Neural crest cell (in vitro differentiated cells): ENCODE data around the gene NT5C. TPM values are rescaled to one million over a fixed set of nuclear protein-coding genes. Genes with fewer than 3 reads are reported as not detected.

Experiments
- DNase-seq: peaks from one replicate; pipeline ENCODE4 v3.0.0; 2021; ENCODE audit warnings: low read depth, mixed read lengths, low spot score
- H3K27ac Mint-ChIP-seq: one replicate; pipeline ENCODE4 v1.8.0; 2021; ENCODE audit warnings: mild to moderate bottlenecking, mixed read lengths; ENCODE audit not compliant: unreplicated experiment
- H3K27me3 Mint-ChIP-seq: 2 replicates; pipeline ENCODE4 v1.8.0; 2021; ENCODE audit warnings: low read depth, mild to moderate bottlenecking, mixed read lengths
- H3K36me3 Mint-ChIP-seq: 2 replicates; pipeline ENCODE4 v1.8.0; 2021; ENCODE audit warnings: low read depth, mild to moderate bottlenecking, mixed read lengths
- H3K4me1 Mint-ChIP-seq: 2 replicates; pipeline ENCODE4 v1.8.0; 2021; ENCODE audit warnings: mixed read lengths
- H3K4me3 Mint-ChIP-seq: one replicate; pipeline ENCODE4 v1.8.0; 2021; ENCODE audit warnings: mild to moderate bottlenecking, mixed read lengths
- H3K9me3 Mint-ChIP-seq: 2 replicates; pipeline ENCODE4 v1.8.0; 2021; ENCODE audit warnings: mixed read lengths
- total RNA-seq: library from RNA; stranded (reverse); gene quantifications from 2 replicates; pipeline ENCODE4 v1.2.1, GENCODE V29; 2021
- TF ChIP-seq, protein P1 (sequence below): fragments of 200-600 bp; sonication (generic); conservative IDR thresholded peaks from 2 replicates; pipeline ENCODE4 v1.5.0; 2021; ENCODE audit warnings: antibody characterized with exemption, mild to moderate bottlenecking

NT5C gene
- total RNA-seq, 1 donor from 2014 or later: 70.2 TPM

DNA sequence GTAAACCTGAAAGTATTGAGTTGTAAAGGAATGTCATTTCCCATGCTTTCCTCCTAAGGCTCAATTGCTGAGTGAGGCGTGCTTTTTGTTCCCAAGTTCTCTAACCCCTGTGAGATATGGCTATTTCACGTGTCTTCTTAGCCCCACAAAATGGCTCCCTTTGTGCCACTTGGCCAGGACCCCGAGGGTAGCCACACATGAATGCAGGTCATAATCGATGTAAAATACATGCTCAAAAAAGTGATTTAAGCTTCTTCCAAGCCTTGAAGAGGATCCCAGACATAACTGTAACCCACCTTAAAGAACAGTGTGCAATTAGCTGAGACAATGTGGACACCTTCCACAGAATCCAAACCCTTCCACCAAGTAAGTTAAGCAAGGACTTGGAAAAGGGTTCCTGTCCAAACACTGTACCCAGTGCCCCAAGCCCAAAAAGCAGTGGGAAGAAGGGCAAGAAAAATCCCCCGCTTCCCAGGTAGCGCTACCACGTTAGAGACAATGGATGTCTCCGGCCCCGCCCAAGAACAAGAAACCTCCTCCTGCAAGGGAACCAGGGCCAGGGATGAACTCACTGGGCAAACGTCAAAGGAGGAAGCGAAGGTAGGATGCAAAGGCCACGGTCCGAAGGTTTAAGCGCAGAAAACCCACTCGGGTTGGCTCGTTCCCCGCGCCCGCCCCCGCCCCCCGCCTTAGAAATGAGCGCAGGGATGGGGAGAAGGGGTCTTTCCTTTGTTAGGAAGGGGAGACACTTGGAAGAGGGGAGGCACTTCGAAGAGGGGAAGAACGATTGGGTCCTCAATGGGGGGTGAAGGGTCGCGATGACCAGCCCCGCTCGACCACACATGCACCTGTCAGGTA lies 21.6 kb upstream of the NT5C start:
- Mint-ChIP-seq H3K27ac (peak overlapping the region; percentile 99), H3K4me3 (peak overlapping the region; percentile 96), H3K27me3 (peaks cover 14% of the 10 kb centered on the region), H3K4me1 (peaks cover 29% of the 10 kb centered on the region), H3K36me3 (peaks cover 17% of the 10 kb centered on the region), H3K9me3 (no peaks in the 10 kb centered on the region)
- DNase-seq: peak; percentile 22
- TF ChIP-seq, protein P1, sequence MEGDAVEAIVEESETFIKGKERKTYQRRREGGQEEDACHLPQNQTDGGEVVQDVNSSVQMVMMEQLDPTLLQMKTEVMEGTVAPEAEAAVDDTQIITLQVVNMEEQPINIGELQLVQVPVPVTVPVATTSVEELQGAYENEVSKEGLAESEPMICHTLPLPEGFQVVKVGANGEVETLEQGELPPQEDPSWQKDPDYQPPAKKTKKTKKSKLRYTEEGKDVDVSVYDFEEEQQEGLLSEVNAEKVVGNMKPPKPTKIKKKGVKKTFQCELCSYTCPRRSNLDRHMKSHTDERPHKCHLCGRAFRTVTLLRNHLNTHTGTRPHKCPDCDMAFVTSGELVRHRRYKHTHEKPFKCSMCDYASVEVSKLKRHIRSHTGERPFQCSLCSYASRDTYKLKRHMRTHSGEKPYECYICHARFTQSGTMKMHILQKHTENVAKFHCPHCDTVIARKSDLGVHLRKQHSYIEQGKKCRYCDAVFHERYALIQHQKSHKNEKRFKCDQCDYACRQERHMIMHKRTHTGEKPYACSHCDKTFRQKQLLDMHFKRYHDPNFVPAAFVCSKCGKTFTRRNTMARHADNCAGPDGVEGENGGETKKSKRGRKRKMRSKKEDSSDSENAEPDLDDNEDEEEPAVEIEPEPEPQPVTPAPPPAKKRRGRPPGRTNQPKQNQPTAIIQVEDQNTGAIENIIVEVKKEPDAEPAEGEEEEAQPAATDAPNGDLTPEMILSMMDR: no peak

DNA sequence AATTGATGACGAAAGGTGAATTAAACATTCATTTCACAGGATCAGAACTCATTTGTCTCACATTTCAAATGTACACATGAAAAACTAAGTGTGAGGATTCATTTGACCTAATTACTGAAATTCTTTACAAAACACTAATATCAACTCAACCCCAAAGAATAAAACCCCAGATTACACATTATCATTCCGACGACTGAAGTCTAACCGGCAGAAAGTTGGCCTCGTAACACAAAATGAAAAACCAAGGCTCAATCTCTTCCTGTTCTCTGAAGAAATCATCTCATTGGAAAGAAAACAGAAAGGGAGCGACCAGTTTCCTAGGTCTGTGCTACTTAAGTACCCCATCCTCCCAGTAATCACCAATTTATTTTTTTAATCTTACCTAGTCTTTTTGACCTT lies 21.0 kb upstream of the NT5C start:
- TF ChIP-seq, protein P1: no peak
- H3K9me3 Mint-ChIP-seq: no peaks in the 10 kb centered on the region

DNA sequence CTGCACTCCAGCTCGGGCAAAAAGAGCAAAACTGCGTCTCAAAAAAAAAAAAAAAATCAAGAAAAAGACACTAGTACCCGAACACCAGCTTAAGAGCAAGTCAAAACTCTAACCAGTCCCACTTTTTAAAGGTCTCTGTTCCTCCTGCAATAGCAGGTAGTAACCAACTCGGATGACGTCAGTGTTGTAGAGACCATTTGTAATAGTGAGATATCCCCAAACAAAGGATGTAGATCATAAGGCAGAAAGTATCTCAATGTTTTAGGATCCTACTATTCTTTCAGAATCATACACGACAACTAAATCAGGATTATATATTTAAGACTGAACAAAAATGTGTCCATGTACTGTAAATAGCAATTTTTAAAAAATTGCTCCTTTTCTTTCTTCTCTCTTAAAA lies 20.4 kb upstream of the NT5C start:
- TF ChIP-seq, protein P1: no peak
- Mint-ChIP-seq H3K36me3 (peaks cover 23% of the 10 kb centered on the region), H3K4me1 (peaks cover 29% of the 10 kb centered on the region), H3K27me3 (peaks cover 13% of the 10 kb centered on the region), H3K27ac (peak overlapping the region; percentile 99), H3K4me3 (peak overlapping the region; percentile 96), H3K9me3 (no peaks in the 10 kb centered on the region)
- no peak for DNase-seq

More for the DNA sequence above, 21.0 kb upstream of the NT5C start:
- H3K4me3 Mint-ChIP-seq: peak overlapping the region; percentile 96
- peaks cover 29% of the 10 kb centered on the region for H3K4me1 Mint-ChIP-seq
- peaks cover 14% of the 10 kb centered on the region for H3K27me3 Mint-ChIP-seq
- DNase-seq: no peak
- H3K27ac Mint-ChIP-seq: peak overlapping the region; percentile 99
- H3K36me3 Mint-ChIP-seq: peaks cover 20% of the 10 kb centered on the region

DNA sequence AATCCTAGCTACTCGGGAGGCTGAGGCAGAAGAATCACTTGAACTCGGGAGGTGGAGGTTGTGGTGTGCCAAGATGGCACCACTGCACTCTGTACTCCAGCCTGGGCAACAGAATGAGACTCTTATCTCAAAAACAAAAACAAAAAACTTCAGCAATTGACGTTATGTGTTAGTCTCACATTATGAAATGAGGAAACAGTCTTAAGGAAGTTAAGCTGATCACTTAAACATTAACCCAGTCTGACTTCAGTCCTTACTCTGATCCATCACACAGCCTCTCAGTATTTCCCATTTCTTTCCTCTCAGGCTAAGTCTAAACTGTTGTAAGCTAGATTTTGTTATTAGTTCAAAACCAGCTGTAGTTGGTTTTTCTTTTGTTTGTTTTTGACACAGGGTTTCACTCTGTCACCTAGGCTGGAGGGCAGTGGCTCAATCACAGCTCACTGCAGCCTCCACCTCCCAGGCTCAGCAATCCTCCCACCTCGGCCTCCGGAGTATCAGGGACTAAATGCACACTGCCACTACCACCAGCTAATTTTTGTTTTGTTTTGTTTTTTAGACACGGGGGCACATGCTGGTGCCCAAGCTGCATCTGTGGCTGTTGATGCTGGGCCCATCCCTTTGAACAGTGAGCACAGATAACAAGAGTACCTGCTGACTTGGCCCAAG lies 16.5 kb upstream of the NT5C start:
- no peak for DNase-seq
- Mint-ChIP-seq H3K9me3 (no peaks in the 10 kb centered on the region), H3K27me3 (peaks cover 2% of the 10 kb centered on the region), H3K36me3 (peaks cover 29% of the 10 kb centered on the region), H3K4me3 (peak overlapping the region; percentile 68), H3K27ac (no peak overlapping the region), H3K4me1 (peaks cover 22% of the 10 kb centered on the region)
- TF ChIP-seq, protein P1: no peak

DNA sequence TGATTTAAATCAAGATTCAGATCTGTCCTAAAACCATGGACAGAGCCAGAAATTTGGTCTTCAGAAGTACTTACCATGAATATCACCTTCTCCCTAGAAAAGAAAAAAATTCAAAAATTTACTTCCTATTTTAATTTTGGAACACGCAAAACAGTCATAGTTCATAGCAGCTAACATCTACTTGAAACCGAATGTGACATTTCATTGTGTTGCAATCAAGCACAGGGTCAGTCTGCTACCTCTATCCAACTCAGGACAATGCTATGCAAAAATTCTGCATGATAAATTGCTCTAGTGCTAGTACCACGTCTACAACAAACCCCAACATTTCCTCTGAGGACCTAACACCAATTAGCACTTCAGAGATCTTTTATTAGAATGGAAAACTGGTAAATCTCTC lies 15.1 kb upstream of the NT5C start:
- Mint-ChIP-seq H3K4me1 (peaks cover 9% of the 10 kb centered on the region), H3K9me3 (no peaks in the 10 kb centered on the region), H3K4me3 (no peak overlapping the region), H3K27ac (no peak overlapping the region), H3K27me3 (no peaks in the 10 kb centered on the region), H3K36me3 (peaks cover 22% of the 10 kb centered on the region)
- TF ChIP-seq, protein P1: no peak
- DNase-seq: no peak
